ENCODE results near the gene TLL2. TPM values are rescaled to one million over a fixed set of nuclear protein-coding genes. Genes with fewer than 3 reads are reported as not detected.

TLL2 gene
- total and polyA plus RNA-seq, 2 donors (not counting 3 experiments of a cell fraction or from before 2014, with no cell fraction given): 0.03 to 0.20 TPM

GRCh38 chr10:96377816-96378294 lies 135.9 kb downstream of the TLL2 start:
- Histone ChIP-seq H3K79me2 (ENCODE audit: control insufficient read depth, insufficient read depth, low read length) (no peaks in the 10 kb centered on the region), H3K9me3 (replicated peaks; ENCODE audit: control insufficient read depth, insufficient read depth, low read length) (no peaks in the 10 kb centered on the region), H3K36me3 (ENCODE audit: control insufficient read depth in 2 of 2, extremely low read depth in 1 of 2, insufficient read depth in 2 of 2, low read length in 2 of 2) (no peaks in the 10 kb centered on the region), H3K27ac (ENCODE audit: insufficient read depth, low read depth, low read length) (no peak overlapping the region), H3K9ac (replicated peaks; ENCODE audit: extremely low read depth, insufficient read depth, low read length) (no peak overlapping the region), H4K20me1 (replicated peaks; ENCODE audit: control insufficient read depth, extremely low read depth, insufficient read depth, low read length) (no peaks in the 10 kb centered on the region), H3K27me3 (ENCODE audit: control insufficient read depth in 2 of 2, insufficient read depth in 2 of 2, low read length in 2 of 2) (peaks cover 0 to 2% of the 10 kb centered on the region in 2 experiments), H3K9me1 (replicated peaks; ENCODE audit: control insufficient read depth, extremely low read depth, insufficient read depth, low read length) (no peaks in the 10 kb centered on the region), H3K4me3 (replicated peaks in 1 of 3; ENCODE audit: insufficient read depth in 1 of 3, low read depth in 1 of 3, low read length in 3 of 3) (no peak overlapping the region), H3K4me2 (ENCODE audit: insufficient read depth, low read length) (no peak overlapping the region), H3K4me1 (ENCODE audit: control insufficient read depth, extremely low read depth, insufficient read depth, low read length) (no peaks in the 10 kb centered on the region), H2AFZ (ENCODE audit: low read depth, low read length) (no peak overlapping the region)
- no peak for DNase-seq (ENCODE audit: low read depth, low spot score)
- POLR2A ChIA-PET: no interaction called here
- dilution Hi-C loops (cut with MboI; ENCODE audit: extremely low pct_ligation_motif_present, low sequenced_read_pairs): no loop called here
- BruUV-seq (replicated peaks): no TSS peak
- FAIRE-seq: no peak
- intact Hi-C loops (cut with micrococcal nuclease): loop anchor here (5.0 kb wide), 1 partner anchor 264 kb away; no protein-coding TSS in a partner anchor
- CTCF ChIA-PET: interaction anchor here (0.8 to 1.8 kb wide), 3 partner anchors 7 to 648 kb away, joined by 3 to 13 read pairs (median 3); no protein-coding TSS in a partner anchor
- TF ChIP-seq MYC (IDR thresholded peaks at IDR 0.05; ENCODE audit: low read depth, low read length) (no peak), POLR2A (IDR thresholded peaks at IDR 0.05; ENCODE audit: low read depth, low read length) (no peak), POLR2AphosphoS5 (IDR thresholded peaks at IDR 0.05; ENCODE audit: insufficient read depth, low read depth, low read length) (no peak), EZH2 (IDR thresholded peaks at IDR 0.05; ENCODE audit: borderline replicate concordance, low read depth, low read length, severe bottlenecking) (no peak), CTCF (IDR thresholded peaks at IDR 0.05; ENCODE audit: extremely low read depth in 1 of 2, insufficient read depth in 1 of 2, low read depth in 1 of 2, low read length in 2 of 2) (no peak), GATA2 (IDR thresholded peaks at IDR 0.05; ENCODE audit: insufficient read depth, insufficient read length, low read depth, low read length) (no peak), JUN (IDR thresholded peaks at IDR 0.05; ENCODE audit: borderline replicate concordance, insufficient read depth, insufficient read length, low read depth) (no peak), MAX (IDR thresholded peaks at IDR 0.05; ENCODE audit: insufficient read depth, insufficient read length) (no peak), FOS (IDR thresholded peaks at IDR 0.05; ENCODE audit: borderline replicate concordance, insufficient read depth, low read length) (no peak)
